ENCODE results near the gene VPS51. TPM values are rescaled to one million over a fixed set of nuclear protein-coding genes. Genes with fewer than 3 reads are reported as not detected.

VPS51 gene
- total and polyA plus RNA-seq, 2 of the 13 experiments (the other 11 are each of a cell fraction or from before 2014, with no cell fraction given), result 76.3 to 90.6 TPM

- TF ChIP-seq HBP1 (CRISPR knock-in tag; IDR thresholded peaks at IDR 0.05; ENCODE audit: low read depth) (0 out of 2 replicates have a peak, but pooled peaks have one; percentile 13), TAF1 (CRISPR knock-in tag; IDR thresholded peaks at IDR 0.05) (peak; percentile 37), CENPT (CRISPR knock-in tag; IDR thresholded peaks at IDR 0.05; ENCODE audit: low read depth) (no peak), ZNF280B (CRISPR knock-in tag; IDR thresholded peaks at IDR 0.05; ENCODE audit: borderline replicate concordance) (peak; percentile 30; the same call in 1 of the 2 replicates), HNRNPUL1 (IDR thresholded peaks at IDR 0.05; ENCODE audit: low read depth, low read length) (no peak), ZNF44 (CRISPR knock-in tag; IDR thresholded peaks at IDR 0.05) (peak; percentile 31; the same call in 1 of the 2 replicates), RCOR2 (CRISPR knock-in tag; IDR thresholded peaks at IDR 0.05) (no peak), ZSCAN30 (CRISPR knock-in tag; IDR thresholded peaks at IDR 0.05) (no peak; the same call in 1 of the 2 replicates), ZNF574 (CRISPR knock-in tag; IDR thresholded peaks at IDR 0.05) (peak; percentile 83), ZFP90 (CRISPR knock-in tag; IDR thresholded peaks at IDR 0.05; ENCODE audit: borderline replicate concordance) (no peak), HOXA3 (CRISPR knock-in tag; IDR thresholded peaks at IDR 0.05) (peak; percentile 77), MTF2 (CRISPR knock-in tag; IDR thresholded peaks at IDR 0.05; ENCODE audit: borderline replicate concordance) (no peak), ARID5B (CRISPR knock-in tag; IDR thresholded peaks at IDR 0.05) (peak; percentile 56)
Observed at GRCh38 chr11:65112546-65113360, 16.7 kb downstream of the VPS51 start (continued).
